Omental fat pad (tissue), 4 donors: ENCODE data around the gene TMEM69. TPM values are rescaled to one million over a fixed set of nuclear protein-coding genes. Genes with fewer than 3 reads are reported as not detected.
"Not testable (repeated sequence)": the region's sequence is repeated elsewhere in the genome, so short reads cannot be mapped to it uniquely, and the experiment has no call there.

Source experiments
- ATAC-seq: fragments of 150-250 bp; one replicate; pipeline ENCODE4 v1.9.1; 2016; ENCODE audit warnings: mild to moderate bottlenecking, moderate library complexity; ENCODE audit not compliant: low FRiP score
- DNase-seq: peaks from one replicate; pipeline ENCODE4 v3.0.0-alpha.2; 2019; ENCODE audit warnings: low spot score
- total RNA-seq, 4 donors: library from RNA; depleted of rRNA; stranded (reverse); fragments of >200 nt; gene quantifications; one replicate each; pipeline ENCODE4 v1.1.0, GENCODE V29; 2016
- TF ChIP-seq, protein P1 (sequence below), 3 donors: fragments of 450-650 bp; IDR thresholded peaks; one replicate each; pipeline ENCODE4 v1.5.1; 2016 to 2017; ENCODE audit warnings: antibody characterized with exemption in 3 of 3, mild to moderate bottlenecking in 3 of 3, moderate library complexity in 2 of 3

Gene TMEM69
- total RNA-seq, 4 donors from 2014 or later = 14.3 to 22.3 (median 21.2) TPM

DNA sequence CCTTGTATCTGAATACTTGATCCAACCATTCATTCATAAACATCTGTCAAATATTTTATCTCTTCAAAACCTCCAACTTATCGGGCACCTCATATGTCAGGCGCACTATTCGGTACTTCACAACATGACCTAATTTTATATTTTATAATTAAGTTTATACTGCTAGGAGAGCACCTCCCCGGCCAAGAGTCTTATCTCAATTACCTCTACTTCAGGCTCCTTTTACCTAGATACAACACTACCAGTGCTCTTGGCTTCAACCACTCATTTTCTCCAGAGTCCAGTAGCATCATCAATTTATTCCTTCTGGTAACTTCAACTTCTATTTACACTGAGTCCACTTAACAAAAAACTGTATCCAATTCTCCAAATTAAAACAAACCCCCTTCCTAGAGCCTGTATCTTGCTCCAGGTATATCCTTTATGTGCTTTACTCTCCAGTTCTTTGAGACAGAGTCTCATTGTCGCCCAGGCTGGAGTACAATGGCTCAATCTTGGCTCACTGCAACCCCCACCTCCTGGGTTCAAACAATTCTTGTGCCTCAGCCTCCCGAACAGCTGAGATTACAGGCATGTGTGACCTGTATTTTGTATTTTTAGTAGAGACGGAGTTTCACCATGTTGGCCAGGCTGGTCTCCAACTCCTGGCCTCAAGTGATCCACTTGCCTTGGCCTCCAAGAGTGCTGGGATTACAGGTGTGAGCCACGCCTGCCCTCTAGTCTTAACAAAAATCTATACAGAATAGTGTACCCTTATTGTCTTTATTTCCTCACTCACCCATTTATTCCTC lies 20.5 kb upstream of the TMEM69 start:
- ATAC-seq = no peak
- DNase-seq = no peak
- TF ChIP-seq, protein P1, sequence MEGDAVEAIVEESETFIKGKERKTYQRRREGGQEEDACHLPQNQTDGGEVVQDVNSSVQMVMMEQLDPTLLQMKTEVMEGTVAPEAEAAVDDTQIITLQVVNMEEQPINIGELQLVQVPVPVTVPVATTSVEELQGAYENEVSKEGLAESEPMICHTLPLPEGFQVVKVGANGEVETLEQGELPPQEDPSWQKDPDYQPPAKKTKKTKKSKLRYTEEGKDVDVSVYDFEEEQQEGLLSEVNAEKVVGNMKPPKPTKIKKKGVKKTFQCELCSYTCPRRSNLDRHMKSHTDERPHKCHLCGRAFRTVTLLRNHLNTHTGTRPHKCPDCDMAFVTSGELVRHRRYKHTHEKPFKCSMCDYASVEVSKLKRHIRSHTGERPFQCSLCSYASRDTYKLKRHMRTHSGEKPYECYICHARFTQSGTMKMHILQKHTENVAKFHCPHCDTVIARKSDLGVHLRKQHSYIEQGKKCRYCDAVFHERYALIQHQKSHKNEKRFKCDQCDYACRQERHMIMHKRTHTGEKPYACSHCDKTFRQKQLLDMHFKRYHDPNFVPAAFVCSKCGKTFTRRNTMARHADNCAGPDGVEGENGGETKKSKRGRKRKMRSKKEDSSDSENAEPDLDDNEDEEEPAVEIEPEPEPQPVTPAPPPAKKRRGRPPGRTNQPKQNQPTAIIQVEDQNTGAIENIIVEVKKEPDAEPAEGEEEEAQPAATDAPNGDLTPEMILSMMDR (IDR thresholded peaks at IDR 0.05) = no peak

GRCh38 chr1:45668526-45668925 lies 19.5 kb upstream of the TMEM69 start:
- DNase-seq = no peak
- ATAC-seq = no peak
- TF ChIP-seq, protein P1 (IDR thresholded peaks at IDR 0.05) = no peak

DNA sequence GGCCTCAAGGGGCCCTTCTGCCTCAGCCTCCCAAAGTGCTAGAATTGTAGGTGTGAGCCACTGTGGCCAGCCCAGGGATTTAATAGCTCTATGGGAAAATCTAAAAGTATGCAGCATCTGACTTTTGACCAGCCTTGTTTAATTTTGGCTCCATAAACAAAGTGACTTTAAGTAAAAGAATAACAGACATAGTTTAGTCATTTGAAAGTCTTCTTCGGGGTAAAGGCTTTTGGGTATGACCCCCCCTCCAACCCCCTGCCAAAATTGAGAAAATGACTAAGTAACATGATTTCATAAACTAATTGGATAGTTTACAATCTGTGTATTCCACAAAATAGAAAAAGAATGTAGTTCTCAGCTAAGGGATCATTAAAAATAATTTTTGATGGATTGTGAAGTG lies 18.6 kb upstream of the TMEM69 start:
- no peak for DNase-seq
- ATAC-seq = no peak
- TF ChIP-seq, protein P1 (IDR thresholded peaks at IDR 0.05) = no peak

GRCh38 chr1:45669859-45670655 lies 17.9 kb upstream of the TMEM69 start:
- TF ChIP-seq, protein P1 (IDR thresholded peaks at IDR 0.05) = no peak
- ATAC-seq = no peak
- no peak for DNase-seq

- ATAC-seq (no peak), DNase-seq (no peak)
- TF ChIP-seq, protein P1 (IDR thresholded peaks at IDR 0.05) = no peak
Observed at GRCh38 chr1:45673956-45674355, 14.0 kb upstream of the TMEM69 start.

DNA sequence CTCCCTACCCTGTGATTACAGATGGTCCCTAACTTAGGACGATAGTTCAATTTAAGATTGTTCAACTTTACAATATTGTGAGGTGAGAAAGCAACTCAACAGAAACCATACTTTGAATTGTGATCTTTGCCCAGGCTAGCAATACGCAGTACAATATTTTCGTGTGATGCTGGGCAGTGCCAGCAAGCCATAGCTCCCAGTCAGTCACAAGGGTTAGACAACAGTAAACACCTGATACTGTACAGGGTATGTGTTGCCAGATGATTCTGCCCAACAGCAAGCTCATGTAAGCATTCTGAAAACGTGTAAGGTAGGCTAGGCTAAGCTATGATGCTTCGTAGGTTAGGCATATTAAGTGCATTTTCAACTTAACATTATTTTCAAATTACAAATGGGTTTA lies 13.5 kb upstream of the TMEM69 start:
- ATAC-seq (no peak), DNase-seq (no peak)
- TF ChIP-seq, protein P1 (IDR thresholded peaks at IDR 0.05) = no peak

DNA sequence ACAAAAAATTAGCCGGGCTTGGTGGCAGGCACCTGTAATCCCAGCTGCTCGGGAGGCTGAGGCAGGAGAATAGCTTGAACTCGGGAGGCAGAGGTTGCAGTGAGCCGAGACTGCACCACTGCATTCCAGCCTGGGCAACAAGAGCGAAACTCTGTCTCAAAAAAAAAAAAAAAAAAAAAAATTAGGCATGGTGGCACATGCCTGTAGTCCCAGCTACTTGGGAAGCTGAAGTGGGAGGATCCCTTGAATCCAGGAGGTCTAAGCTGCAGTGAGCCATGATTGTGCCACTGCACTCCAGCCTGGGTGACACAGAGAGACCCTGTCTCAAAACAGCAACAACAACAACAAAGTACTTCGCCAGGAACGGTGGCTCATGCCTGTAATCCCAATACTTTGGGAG lies 11.4 kb upstream of the TMEM69 start:
- ATAC-seq, DNase-seq: not testable (repeated sequence)
